K562 (cell line): ENCODE data around the gene CD93. TPM values are rescaled to one million over a fixed set of nuclear protein-coding genes. Genes with fewer than 3 reads are reported as not detected.
A peak's percentile ranks its signal among the peaks of the same experiment; 100 is the strongest.

Source experiments
- ARID3B ChIP-seq: fragments of 250-450 bp; sonication (Bioruptor Pico); IDR thresholded peaks from 2 replicates; pipeline ENCODE4 v1.4.0; 2020; ENCODE audit warnings: borderline replicate concordance
- BCOR ChIP-seq: fragments of 450-650 bp; IDR thresholded peaks from 2 replicates; pipeline ENCODE4 v1.6.1; 2016
- CTCF ChIP-seq, 3 experiments: IDR thresholded peaks in 2 of 3; conservative IDR thresholded peaks in 1 of 3; 2 replicates each; pipeline ENCODE4 v1.5.1; 2011 to 2012; ENCODE audit warnings: low read length in 3 of 3, mild to moderate bottlenecking in 3 of 3, control low read depth in 2 of 3, improper control_type of control experiment in 1 of 3, inconsistent platforms in 1 of 3, low read depth in 1 of 3, mixed read lengths in 1 of 3, moderate library complexity in 1 of 3; ENCODE audit not compliant: insufficient read depth in 2 of 3
- EP300 ChIP-seq: IDR thresholded peaks from 2 replicates; pipeline ENCODE4 v1.6.1; 2012; ENCODE audit warnings: low read length, improper control_type of control experiment
- FOSL1 ChIP-seq: fragments of 200-800 bp; sonication (Bioruptor generic); conservative IDR thresholded peaks from 2 replicates; pipeline ENCODE4 v1.6.1; 2016; ENCODE audit warnings: missing genetic modification characterization, missing compliant biosample characterization
- FOXM1 ChIP-seq, 2 experiments: fragments of 450-650 bp in 1 of 2; sonication (generic) in 1 of 2; formaldehyde crosslinking in 1 of 2; IDR thresholded peaks; 2 replicates each; pipeline versions ENCODE4 v1.6.1 to v1.9.0; 2017 to 2022; ENCODE audit warnings: low read depth in 2 of 2, mild to moderate bottlenecking in 2 of 2, missing genetic modification reagents in 1 of 2, moderate library complexity in 1 of 2
- FOXP4 ChIP-seq: sonication (generic); formaldehyde crosslinking; IDR thresholded peaks from 2 replicates; pipeline ENCODE4 v1.8.0; 2022; ENCODE audit warnings: mild to moderate bottlenecking, missing genetic modification reagents, borderline replicate concordance
- GATAD2B ChIP-seq: fragments of 450-650 bp; IDR thresholded peaks from 2 replicates; pipeline ENCODE4 v1.6.1; 2017; ENCODE audit warnings: mild to moderate bottlenecking, borderline replicate concordance
- HDGF ChIP-seq: fragments of 450-650 bp; IDR thresholded peaks from 2 replicates; pipeline ENCODE4 v1.6.1; 2016
- HNRNPLL ChIP-seq: fragments of 200-400 bp; formaldehyde crosslinking; IDR thresholded peaks from 2 replicates; pipeline ENCODE4 v1.6.1; 2017; ENCODE audit warnings: low read length, low read depth, mild to moderate bottlenecking; ENCODE audit not compliant: poor library complexity, severe bottlenecking
- HOXB6 ChIP-seq: fragments of 250-450 bp; sonication (Bioruptor Pico); IDR thresholded peaks from 2 replicates; pipeline ENCODE4 v1.5.1; 2022; ENCODE audit warnings: mild to moderate bottlenecking, borderline replicate concordance
- MYNN ChIP-seq, 2 experiments: sonication (generic); formaldehyde crosslinking in 1 of 2; IDR thresholded peaks; 2 replicates each; pipeline versions ENCODE4 v1.5.0 to v1.6.1; 2016 to 2020; ENCODE audit warnings: antibody characterized with exemption in 1 of 2, missing genetic modification reagents in 1 of 2
- NR2C1 ChIP-seq, 2 experiments: fragments of 450-650 bp; IDR thresholded peaks; 2 replicates each; pipeline ENCODE4 v1.6.1; 2017; ENCODE audit warnings: mild to moderate bottlenecking in 2 of 2, antibody characterized with exemption in 1 of 2, inconsistent platforms in 1 of 2, missing compliant biosample characterization in 1 of 2, missing genetic modification characterization in 1 of 2
- TSC22D4 ChIP-seq: fragments of 450-650 bp; IDR thresholded peaks from 2 replicates; pipeline ENCODE4 v1.6.1; 2016; ENCODE audit warnings: missing genetic modification characterization, missing biosample characterization, control low read depth
- ZNF124 ChIP-seq: sonication (generic); formaldehyde crosslinking; IDR thresholded peaks from 2 replicates; pipeline ENCODE4 v1.8.1; 2022; ENCODE audit warnings: missing genetic modification reagents
- ZNF41 ChIP-seq: fragments of 250-450 bp; sonication (Bioruptor Pico); conservative IDR thresholded peaks from 2 replicates; pipeline ENCODE4 v1.4.0; 2020; ENCODE audit warnings: mild to moderate bottlenecking
- ZNF512 ChIP-seq: IDR thresholded peaks from 2 replicates; pipeline ENCODE4 v1.6.1; 2016; ENCODE audit warnings: missing genetic modification characterization, missing compliant biosample characterization
- ZNF639 ChIP-seq, 2 experiments: fragments of 200-800 bp in 1 of 2; sonication (Bioruptor generic) in 1 of 2; sonication (generic) in 1 of 2; formaldehyde crosslinking in 1 of 2; IDR thresholded peaks in 1 of 2; conservative IDR thresholded peaks in 1 of 2; 2 replicates each; pipeline versions ENCODE4 v1.5.0 to v1.6.1; 2016 to 2020; ENCODE audit warnings: missing compliant biosample characterization in 1 of 2, missing genetic modification characterization in 1 of 2, missing genetic modification reagents in 1 of 2
- ZSCAN29 ChIP-seq: fragments of 450-650 bp; IDR thresholded peaks from 2 replicates; pipeline ENCODE4 v1.6.1; 2017
- polyA plus RNA-seq, 8 experiments: library from polyadenylated mRNA; depleted of rRNA in 4 of 8; stranded (reverse) in 5 of 8; unstranded in 3 of 8; fragments of >200 nt; fragmentation: Nextera tagmentation in 2 of 8; fragmentation: Illumina TruSeq in 1 of 8; extraction: Ambion mirVana in 2 of 8; extraction: Trizol in 1 of 8; gene quantifications; 2 replicates each; pipeline versions ENCODE4 v1.2.1 to v1.2.3, GENCODE V29; 2011 to 2014; ENCODE audit warnings: inconsistent platforms in 1 of 8, missing spikeins in 1 of 8
- total RNA-seq, 7 experiments: library from RNA; depleted of rRNA in 6 of 7; stranded (reverse); fragments of >200 nt in 6 of 7; fragmentation: Illumina TruSeq in 2 of 7; extraction: Trizol in 2 of 7; gene quantifications; 2 replicates each; pipeline versions ENCODE4 v1.2.1 to v1.2.3, GENCODE V29; 2011 to 2021; ENCODE audit warnings: low replicate concordance in 1 of 7

Gene CD93
- total and polyA plus RNA-seq, 9 of the 15 experiments (the other 6 are each of a cell fraction or from before 2014, with no cell fraction given): 0.03 to 0.20 (median 0.05) TPM

- no peak for TF ChIP-seq ARID3B (CRISPR knock-in tag)
- no peak for TF ChIP-seq ZNF512 (tag)
- TF ChIP-seq CTCF (IDR thresholded peaks at IDR 0.05 in 2 of 3, conservative IDR thresholded peaks at IDR 0.05 in 1 of 3; ENCODE audit: insufficient read depth in 2 of 3, low read depth in 1 of 3, low read length in 3 of 3): no peak
- peak; percentile 71 for TF ChIP-seq FOSL1 (tag)
- peak; percentile 67 for TF ChIP-seq MYNN (IDR thresholded peaks at IDR 0.05)
- TF ChIP-seq MYNN (CRISPR knock-in tag; IDR thresholded peaks at IDR 0.05): no peak
- no peak for TF ChIP-seq FOXP4
- 0 out of 2 replicates have a peak, but pooled peaks have one; percentile 45 for TF ChIP-seq FOXM1 (IDR thresholded peaks at IDR 0.05; ENCODE audit: low read depth)
- no peak for TF ChIP-seq FOXM1 (CRISPR knock-in tag; IDR thresholded peaks at IDR 0.05; ENCODE audit: low read depth)
- TF ChIP-seq ZNF639 (CRISPR knock-in tag; conservative IDR thresholded peaks at IDR 0.05 in 1 of 2, IDR thresholded peaks at IDR 0.05 in 1 of 2): no peak
- TF ChIP-seq HNRNPLL: no peak
- no peak for TF ChIP-seq ZNF41 (CRISPR knock-in tag)
- peak; percentile 97 for TF ChIP-seq EP300
- no peak for TF ChIP-seq HOXB6 (CRISPR knock-in tag)
- TF ChIP-seq TSC22D4: no peak
- TF ChIP-seq ZSCAN29: no peak
- TF ChIP-seq BCOR: no peak
- no peak for TF ChIP-seq GATAD2B
- TF ChIP-seq ZNF124: no peak
- TF ChIP-seq HDGF: no peak
- peak; percentile 63 for TF ChIP-seq NR2C1 (IDR thresholded peaks at IDR 0.05)
- TF ChIP-seq NR2C1 (tag; IDR thresholded peaks at IDR 0.05): peak; percentile 81
These were observed 46.9 kb upstream of the CD93 start (continued) for GRCh38 chr20:23132930-23133559.
